SK-N-SH treated with all-trans-retinoic acid at 6 μM for 48 hours (cell line): ENCODE results near the gene LAMA3.

ENCODE experiments used
- ZFP3 ChIP-seq: fragments of 250-450 bp; sonication (Bioruptor Pico); IDR thresholded peaks from 2 replicates; pipeline ENCODE4 v1.5.0; 2020; ENCODE audit warnings: mild to moderate bottlenecking, moderate library complexity
- ZFP30 ChIP-seq: fragments of 450-650 bp; formaldehyde crosslinking; IDR thresholded peaks from 2 replicates; pipeline ENCODE4 v1.5.0; 2022; ENCODE audit warnings: mild to moderate bottlenecking, moderate library complexity

DNA sequence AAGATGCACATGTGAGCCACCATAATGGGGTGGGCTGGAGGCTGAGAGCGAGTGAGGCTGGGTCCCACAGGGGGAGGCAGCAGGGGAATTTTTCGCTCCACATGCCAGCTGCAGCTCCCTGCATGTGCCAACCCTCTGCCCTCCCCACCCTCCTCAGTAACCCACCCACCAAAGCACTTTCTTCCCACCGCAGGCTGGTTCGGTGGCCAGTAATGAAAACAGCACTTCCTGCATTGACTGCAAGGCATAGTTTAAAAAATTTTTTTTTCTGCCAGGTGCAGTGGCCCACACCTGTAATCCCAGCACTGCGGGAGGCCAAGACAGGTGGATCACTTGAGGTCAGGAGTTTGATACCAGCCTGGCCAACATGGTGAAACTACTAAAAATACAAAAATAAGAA lies 177.8 kb downstream of the LAMA3 start:
- no peak for TF ChIP-seq ZFP3 (CRISPR knock-in tag)
- TF ChIP-seq ZFP30, result no peak
